ENCODE data around the gene TEAD3.

TEAD3 gene

DNA sequence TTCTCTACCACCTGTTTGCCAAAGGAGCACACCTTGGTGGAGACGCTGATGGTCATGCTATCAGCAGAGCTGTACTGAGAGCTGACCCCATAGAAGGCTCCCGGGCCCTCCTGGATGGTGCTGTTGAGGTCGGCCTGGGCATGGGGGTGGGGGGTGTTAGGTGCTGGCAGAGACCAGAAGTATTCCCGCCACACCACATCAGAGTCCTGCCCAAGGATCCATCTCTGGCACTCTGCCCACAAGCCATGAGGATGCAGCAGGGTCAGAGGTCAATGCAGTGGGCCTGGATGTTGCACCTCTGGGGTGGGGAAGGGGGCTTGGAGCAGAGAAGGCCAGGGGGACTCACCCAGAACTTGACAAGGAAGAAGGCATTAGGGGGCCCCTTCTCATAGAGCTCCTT is 21.3 kb downstream of the TEAD3 start:
- no peak for DNase-seq (ENCODE audit: low spot score)

DNA sequence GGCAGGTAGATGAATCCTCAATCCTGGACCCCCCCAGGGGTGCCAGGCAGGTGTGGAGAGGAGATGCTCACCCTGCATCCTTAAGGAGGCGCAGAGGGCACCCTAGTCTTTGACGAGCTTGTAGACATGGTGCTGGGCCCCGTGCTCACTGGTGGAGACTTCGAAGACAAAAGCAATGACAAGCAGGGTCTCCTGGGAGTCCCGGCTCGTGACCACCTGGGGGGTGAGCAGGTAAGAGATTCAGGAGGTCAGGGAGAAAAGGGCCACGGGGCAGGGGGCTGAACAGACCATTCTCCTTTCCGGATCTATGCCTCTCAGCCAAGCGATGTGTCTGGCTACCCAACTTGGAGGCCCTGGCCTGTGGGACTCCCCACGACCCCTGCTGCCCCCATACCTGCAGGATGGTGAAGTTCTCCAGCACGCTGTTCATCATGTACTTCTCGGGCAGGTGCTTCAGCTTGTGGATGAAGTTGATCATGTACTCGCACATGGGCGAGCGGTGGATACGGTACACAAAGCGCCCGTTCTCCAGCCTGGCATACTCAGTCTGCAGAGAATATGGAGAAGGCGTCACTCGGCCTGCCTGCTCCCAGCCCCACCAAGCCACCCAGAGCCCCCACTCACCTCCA is 21.8 kb downstream of the TEAD3 start:
- no peak for DNase-seq (ENCODE audit: low spot score)

DNA sequence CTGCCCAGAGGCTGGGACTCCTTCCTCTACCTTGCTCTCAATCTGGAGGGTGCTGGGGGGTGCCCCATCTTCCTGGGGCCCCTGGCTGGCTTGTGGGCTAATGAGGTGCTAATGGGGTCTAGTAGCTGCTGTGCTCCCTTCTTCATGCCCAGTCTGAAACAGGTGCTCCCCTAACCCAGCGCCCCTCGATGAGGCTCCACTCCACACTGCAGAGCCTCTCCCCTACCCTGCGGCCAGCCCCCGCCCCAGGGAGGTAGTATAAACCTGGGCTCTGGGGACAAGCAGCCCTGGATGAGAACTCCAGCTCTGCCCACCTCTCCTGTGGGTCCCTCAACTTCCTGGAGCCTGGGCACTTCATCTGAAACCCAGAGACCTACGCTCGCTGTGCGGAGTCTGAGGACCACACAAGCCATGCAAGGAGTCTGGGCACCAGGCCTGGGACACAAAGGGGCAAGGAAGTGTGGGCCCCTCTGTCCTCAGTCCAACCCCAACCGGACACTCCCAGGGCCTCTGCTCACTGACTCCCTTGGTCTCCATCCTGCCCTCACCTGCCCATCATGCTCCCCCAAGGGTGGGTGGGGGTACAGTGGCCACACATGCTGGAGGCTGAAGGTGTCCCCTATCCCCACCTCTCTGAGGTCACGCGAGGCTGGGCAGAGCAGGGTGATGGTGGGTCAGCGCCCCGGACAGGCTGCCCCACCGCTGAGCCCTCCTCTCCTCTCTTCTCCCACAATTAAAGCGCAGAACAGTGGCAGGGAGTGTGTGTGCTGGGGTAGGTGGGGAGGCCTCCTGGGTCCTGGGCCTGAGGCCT is 22.5 kb downstream of the TEAD3 start:
- DNase-seq (ENCODE audit: low spot score) = no peak

DNA sequence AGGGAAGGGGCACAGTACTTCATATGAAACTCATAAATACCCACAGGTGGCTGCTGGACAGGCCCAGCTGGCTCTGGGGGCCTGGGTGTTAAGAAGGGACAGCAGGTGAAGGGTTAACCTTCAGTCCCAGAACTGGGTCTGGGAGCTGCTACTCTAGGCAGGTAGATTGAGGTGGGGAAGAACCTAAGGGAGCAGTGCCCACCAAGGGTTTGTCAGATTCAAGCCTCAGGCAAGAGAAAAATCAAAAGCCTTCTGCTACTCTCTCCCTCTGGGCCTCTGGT is 23.1 kb downstream of the TEAD3 start:
- DNase-seq (ENCODE audit: low spot score) = no peak

GRCh38 chr6:35473075-35473849 is 23.6 kb downstream of the TEAD3 start:
- DNase-seq (ENCODE audit: low spot score) = no peak

DNA sequence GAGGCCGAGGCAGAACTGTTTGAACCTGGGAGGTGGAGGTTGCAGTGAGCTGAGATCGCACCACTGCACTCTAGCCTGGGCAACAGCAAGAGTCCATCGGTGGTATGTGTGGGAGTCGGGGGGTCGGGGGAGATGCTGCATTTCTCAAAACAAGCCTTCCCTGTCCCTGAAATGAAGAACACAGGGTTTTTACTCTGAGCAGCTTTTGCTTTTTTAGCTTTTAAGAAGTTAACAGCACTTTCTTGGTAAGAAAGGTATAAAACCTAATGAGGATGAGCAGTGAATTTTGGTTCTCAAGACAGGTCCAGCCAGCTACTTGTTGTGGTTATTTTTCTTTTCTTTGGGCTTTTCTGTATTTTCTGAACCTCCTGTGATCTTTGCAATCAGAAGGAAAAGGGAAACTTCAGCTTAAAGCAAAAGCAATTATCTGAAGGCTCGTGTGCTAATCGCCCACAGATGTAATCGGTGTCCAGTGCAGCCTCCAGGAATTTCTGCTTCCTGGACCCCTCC is 25.0 kb downstream of the TEAD3 start:
- DNase-seq (ENCODE audit: low spot score) = no peak

DNA sequence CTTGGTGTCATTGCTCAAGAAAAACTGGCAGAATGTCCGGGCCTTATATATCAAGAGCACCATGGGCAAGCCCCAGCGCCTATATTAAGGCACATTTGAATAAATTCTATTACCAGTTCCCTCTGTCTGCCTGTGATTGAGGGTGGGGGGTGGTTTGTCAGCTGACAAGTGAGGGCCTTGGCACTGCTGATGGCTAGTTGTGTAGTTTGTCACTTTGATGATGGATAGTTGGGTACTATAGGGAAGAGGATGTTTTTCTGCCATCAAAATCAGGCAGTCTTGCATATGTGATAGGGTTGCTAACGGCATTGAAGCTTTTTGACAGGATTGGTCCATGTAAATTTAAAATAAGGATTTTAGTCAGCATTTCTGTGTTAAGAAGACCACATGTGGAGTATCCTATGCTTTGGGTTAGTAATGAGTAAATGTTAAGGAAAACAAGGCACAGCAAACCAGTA is 26.2 kb downstream of the TEAD3 start:
- no peak for DNase-seq (ENCODE audit: low spot score)

GRCh38 chr6:35469751-35470662 is 26.9 kb downstream of the TEAD3 start:
- DNase-seq (ENCODE audit: low spot score) = no peak

GRCh38 chr6:35468980-35469750 is 27.7 kb downstream of the TEAD3 start:
- no peak for DNase-seq (ENCODE audit: low spot score)

DNA sequence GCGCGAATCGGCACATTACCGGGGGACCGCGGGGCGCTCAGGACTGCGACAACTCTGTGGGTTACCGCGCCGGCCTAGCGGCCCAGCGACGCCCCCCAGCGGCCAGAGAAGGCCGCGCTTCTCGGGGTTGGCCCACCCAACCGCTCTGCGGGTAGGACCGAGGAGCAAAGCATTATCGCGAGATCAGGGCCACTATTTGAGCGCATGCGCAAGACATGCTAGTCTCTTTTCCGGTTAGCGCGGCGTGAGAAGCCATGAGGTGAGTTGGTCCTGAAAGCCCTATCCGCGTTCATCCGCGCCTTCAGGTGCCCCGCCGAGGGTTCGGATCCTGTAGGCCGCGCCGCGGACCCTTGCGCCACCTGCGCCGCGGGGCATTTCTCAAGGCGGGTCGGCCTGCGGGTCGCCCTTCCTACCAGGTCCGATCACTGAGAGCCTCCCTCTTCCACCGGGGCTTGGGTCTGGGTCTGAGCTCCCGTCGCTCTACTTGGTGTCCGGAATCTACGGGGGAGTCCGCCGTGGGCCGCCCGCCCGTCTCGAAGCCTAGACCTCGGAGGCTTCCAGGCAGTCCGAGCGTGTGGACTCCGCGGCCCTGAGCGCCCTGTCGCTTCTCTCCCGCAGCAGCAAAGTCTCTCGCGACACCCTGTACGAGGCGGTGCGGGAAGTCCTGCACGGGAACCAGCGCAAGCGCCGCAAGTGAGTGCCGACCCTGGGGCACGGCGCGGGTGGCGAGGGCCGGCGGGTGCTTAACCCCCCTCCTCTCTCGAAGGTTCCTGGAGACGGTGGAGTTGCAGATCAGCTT is 28.5 kb downstream of the TEAD3 start, which contains the start of gene RPL10A:
Gene RPL10A, plus strand, starts transcription at position 221 of the 799 bp plus-strand sequence. Its CDS starts 34 bp downstream, at position 255.
- peak; percentile 93 for DNase-seq (ENCODE audit: low spot score)

- DNase-seq (ENCODE audit: low spot score) = no peak
Observed at GRCh38 chr6:35465646-35466045, 31.2 kb downstream of the TEAD3 start.

- DNase-seq (ENCODE audit: low spot score) = no peak
Observed at GRCh38 chr6:35463292-35463691, 33.6 kb downstream of the TEAD3 start.

DNA sequence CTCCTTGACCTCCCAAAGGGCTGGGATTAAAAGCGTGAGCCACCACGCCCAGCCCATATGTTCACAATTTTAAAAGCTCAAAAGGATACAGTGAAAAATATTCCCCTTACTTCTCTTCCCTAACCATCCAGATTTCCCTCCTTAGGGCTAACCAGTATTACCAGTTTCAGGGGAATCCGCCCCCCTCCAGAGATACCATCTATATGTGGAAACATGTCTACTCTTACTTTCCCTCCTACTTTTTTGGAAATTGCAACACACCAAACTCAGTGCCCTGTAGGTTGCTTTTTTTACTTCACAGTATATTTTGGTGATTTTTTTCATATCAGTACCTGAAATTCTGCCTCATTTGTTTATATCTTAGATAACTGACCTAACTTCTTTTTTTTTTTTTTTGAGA is 35.6 kb downstream of the TEAD3 start:
- no peak for DNase-seq (ENCODE audit: low spot score)

DNA sequence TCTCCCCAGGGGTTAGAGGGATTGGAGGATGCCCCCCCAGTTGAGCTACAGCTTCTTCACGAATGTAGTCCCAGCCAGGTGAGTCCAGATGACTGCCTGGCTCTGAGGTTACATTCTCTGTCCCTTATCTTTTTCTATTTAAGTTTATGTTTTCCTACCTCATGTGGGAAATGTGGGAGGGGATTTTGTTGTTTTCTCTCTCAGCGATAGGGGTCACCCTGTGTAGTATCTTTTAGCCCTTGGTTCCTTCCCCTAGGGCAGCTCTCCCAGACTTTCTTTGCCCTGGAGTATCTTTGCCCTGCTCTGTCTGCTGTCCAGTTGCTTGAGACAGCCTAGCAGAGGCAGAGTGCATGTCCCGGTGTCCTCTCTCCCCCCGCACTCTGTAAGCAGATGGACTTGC is 39.0 kb downstream of the TEAD3 start:
- DNase-seq (ENCODE audit: low spot score) = no peak

DNA sequence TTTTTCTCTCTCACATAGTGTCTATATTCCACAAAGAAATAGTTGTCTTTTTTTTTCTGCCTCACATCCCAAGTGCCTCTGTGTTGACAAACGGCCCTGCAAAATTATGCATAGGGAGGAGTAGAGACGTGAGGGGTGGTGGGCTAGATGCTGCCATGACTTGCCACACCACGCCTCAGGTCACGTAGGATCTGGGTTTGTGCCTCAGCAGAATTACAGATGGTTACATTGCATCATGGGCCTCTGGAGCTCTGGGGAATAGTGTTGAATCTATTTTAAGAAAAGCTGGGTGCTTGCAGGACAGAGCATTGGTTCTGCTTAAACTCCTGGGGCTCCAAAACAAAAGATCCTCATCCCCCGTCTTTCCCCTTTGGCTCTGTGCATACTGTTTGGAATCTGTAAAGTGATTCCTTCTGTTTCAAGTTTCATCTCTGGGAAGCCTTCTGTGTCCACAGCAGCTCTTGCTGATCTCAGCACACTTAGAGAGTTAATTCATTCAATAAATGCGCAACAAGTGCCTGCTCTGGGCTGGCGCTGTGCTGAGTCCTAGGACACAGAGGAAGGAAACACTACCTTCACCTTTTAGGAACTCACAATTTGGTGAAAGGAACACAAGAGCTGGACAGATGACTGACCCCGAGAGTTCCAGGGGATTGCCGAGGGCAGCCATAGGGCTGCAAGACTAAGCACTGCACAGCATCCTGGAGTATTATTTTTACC is 42.3 kb downstream of the TEAD3 start:
- no peak for DNase-seq (ENCODE audit: low spot score)

- DNase-seq (ENCODE audit: low spot score) = no peak
Observed at GRCh38 chr6:35453236-35453635, 43.6 kb downstream of the TEAD3 start.

DNA sequence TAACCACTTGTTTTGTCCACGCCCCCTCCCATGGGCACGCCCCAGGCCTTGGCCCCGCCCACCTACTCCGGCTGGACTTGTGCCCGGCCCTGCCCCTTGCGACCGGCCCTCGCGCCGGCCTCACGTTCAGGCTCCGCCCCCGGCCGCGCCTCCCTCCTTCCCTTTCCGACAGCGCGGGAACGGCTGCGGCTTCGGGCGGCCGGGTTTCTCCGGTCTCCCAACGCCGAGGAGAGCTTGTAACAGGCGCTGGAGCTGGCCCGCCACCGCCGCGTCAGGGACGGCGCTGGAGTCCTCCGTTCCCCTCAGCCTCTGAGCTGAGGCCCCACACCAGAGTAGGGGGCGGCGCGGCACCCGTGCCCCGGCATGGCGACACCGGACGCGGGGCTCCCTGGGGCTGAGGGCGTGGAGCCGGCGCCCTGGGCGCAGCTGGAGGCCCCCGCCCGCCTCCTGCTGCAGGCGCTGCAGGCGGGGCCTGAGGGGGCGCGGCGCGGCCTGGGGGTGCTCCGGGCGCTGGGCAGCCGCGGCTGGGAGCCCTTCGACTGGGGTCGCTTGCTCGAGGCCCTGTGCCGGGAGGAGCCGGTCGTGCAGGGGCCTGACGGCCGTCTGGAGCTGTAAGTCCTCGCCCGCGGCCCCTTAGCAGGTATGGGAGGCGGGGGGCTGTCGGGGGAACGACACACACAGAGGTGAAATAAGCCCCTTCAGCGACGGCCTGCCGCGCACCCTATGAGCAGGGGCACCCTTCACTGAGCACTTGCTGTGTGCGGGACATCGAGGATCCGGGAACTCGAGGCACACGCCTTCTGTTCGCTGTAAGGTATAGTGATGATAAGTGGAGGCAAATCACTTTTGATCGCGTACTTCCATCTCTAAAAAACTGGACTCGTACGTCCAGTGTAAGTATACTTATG is 44.4 kb downstream of the TEAD3 start, which contains the start of gene FANCE:
Gene FANCE, plus strand, starts transcription at position 156 of the 908 bp plus-strand sequence. Its CDS starts 208 bp downstream, at position 364.
- DNase-seq (ENCODE audit: low spot score) = peak; percentile 90
